ENCODE results near the gene NF1.
"Not testable (repeated sequence)": the region's sequence is repeated elsewhere in the genome, so short reads cannot be mapped to it uniquely, and the experiment has no call there.

NF1 gene

DNA sequence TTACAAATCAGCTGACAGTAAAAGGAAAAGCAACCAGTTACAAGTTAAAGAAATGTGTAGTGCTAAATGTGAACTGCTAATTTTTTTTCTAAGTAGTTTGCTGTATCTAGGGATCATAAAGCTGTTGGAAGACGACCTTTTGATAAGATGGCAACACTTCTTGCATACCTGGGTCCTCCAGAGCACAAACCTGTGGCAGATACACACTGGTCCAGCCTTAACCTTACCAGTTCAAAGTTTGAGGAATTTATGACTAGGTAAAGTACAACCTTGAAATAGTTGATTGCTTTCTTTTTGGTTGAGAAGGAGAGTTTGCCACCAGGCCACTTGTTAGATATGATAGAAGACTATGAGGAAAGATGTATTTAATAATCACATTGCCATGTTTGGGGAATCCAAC lies 166.8 kb downstream of the NF1 start:
- TF ChIP-seq, protein P1, sequence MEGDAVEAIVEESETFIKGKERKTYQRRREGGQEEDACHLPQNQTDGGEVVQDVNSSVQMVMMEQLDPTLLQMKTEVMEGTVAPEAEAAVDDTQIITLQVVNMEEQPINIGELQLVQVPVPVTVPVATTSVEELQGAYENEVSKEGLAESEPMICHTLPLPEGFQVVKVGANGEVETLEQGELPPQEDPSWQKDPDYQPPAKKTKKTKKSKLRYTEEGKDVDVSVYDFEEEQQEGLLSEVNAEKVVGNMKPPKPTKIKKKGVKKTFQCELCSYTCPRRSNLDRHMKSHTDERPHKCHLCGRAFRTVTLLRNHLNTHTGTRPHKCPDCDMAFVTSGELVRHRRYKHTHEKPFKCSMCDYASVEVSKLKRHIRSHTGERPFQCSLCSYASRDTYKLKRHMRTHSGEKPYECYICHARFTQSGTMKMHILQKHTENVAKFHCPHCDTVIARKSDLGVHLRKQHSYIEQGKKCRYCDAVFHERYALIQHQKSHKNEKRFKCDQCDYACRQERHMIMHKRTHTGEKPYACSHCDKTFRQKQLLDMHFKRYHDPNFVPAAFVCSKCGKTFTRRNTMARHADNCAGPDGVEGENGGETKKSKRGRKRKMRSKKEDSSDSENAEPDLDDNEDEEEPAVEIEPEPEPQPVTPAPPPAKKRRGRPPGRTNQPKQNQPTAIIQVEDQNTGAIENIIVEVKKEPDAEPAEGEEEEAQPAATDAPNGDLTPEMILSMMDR (IDR thresholded peaks at IDR 0.05; ENCODE audit: low read length), result no peak
- TF ChIP-seq EZH2 (IDR thresholded peaks at IDR 0.05; ENCODE audit: borderline replicate concordance, low read length), result no peak
- Histone ChIP-seq H3K27me3 (ENCODE audit: insufficient read depth, low read length) (no peaks in the 10 kb centered on the region), H3F3A (ENCODE audit: insufficient read depth, low read length) (no peaks in the 10 kb centered on the region), H3K27ac (ENCODE audit: low read depth, low read length, poor library complexity, severe bottlenecking) (no peak overlapping the region), H3K9ac (ENCODE audit: low read length) (no peak overlapping the region), H2AFZ (ENCODE audit: low read length) (no peak overlapping the region), H3K79me2 (ENCODE audit: insufficient read depth, low read length) (no peaks in the 10 kb centered on the region), H3K9me2 (ENCODE audit: low read depth, low read length) (no peaks in the 10 kb centered on the region), H3K4me3 (ENCODE audit: low read depth, low read length, poor library complexity, severe bottlenecking) (no peak overlapping the region), H3K4me2 (ENCODE audit: low read length) (no peak overlapping the region), H3K36me3 (ENCODE audit: insufficient read depth, low read length) (peaks cover 12% of the 10 kb centered on the region; the same call in 1 of the 2 replicates), H4K20me1 (ENCODE audit: insufficient read depth, low read length) (no peaks in the 10 kb centered on the region), H3K4me1 (ENCODE audit: insufficient read depth, low read length, severe bottlenecking) (no peaks in the 10 kb centered on the region), H3K9me3 (ENCODE audit: low read length) (no peaks in the 10 kb centered on the region)

DNA sequence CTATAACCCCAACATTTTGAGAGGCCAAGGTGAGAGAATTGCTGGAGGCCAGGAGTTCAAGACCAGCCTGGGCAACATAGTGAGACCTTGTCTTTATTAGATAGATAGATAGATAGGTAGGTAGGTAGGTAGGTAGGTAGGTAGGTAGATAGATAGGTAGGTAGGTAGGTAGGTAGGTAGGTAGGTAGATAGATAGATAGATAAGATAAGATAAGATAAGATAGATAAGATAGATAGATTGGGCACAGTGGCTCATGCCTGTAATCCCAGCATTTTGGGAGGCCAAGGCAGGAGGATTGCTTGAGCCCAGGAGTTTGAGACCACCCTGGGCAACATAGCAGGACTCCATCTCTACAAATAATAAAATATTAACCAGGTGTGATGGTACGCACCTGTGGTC lies 168.1 kb downstream of the NF1 start:
- H3K4me3 ChIP-seq (ENCODE audit: low read depth, low read length, poor library complexity, severe bottlenecking), result not testable (repeated sequence)

DNA sequence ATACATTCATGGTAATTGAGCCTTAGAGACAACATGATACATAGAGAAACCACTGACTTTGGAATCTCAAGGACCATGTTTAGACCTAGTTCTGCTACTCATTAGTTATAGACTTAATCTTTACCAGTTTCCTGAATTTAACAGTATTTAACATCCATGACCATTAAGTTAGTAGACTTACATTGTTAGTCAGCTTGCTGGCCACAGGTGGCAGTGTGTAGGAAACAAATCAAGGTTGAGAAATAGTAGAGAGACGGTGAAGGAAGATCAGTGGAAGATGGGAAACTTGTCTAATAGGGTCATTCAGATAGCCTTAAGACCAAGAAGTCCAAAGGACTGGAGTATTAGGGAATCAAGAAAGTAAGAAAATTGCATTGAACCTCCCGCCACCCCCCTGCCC lies 171.3 kb downstream of the NF1 start:
- no peaks in the 10 kb centered on the region for H4K20me1 ChIP-seq (ENCODE audit: insufficient read depth, low read length)

More for the DNA sequence above, 168.1 kb downstream of the NF1 start:
- not testable (repeated sequence) for H3K9me3 ChIP-seq (ENCODE audit: low read length); H3K4me1 ChIP-seq (ENCODE audit: insufficient read depth, low read length, severe bottlenecking); H2AFZ ChIP-seq (ENCODE audit: low read length); H3F3A ChIP-seq (ENCODE audit: insufficient read depth, low read length); H3K27me3 ChIP-seq (ENCODE audit: insufficient read depth, low read length); H4K20me1 ChIP-seq (ENCODE audit: insufficient read depth, low read length); H3K9me2 ChIP-seq (ENCODE audit: low read depth, low read length); H3K79me2 ChIP-seq (ENCODE audit: insufficient read depth, low read length); H3K9ac ChIP-seq (ENCODE audit: low read length); H3K4me2 ChIP-seq (ENCODE audit: low read length); H3K27ac ChIP-seq (ENCODE audit: low read depth, low read length, poor library complexity, severe bottlenecking)
- peaks cover 12% of the 10 kb centered on the region; the same call in 1 of the 2 replicates for H3K36me3 ChIP-seq (ENCODE audit: insufficient read depth, low read length)

More for the DNA sequence above, 171.3 kb downstream of the NF1 start:
- Histone ChIP-seq H3K4me2 (ENCODE audit: low read length) (no peak overlapping the region), H2AFZ (ENCODE audit: low read length) (no peak overlapping the region), H3K36me3 (ENCODE audit: insufficient read depth, low read length) (peaks cover 6% of the 10 kb centered on the region; the same call in 1 of the 2 replicates), H3K9ac (ENCODE audit: low read length) (no peak overlapping the region), H3K4me1 (ENCODE audit: insufficient read depth, low read length, severe bottlenecking) (no peaks in the 10 kb centered on the region), H3K9me3 (ENCODE audit: low read length) (no peaks in the 10 kb centered on the region), H3K79me2 (ENCODE audit: insufficient read depth, low read length) (no peaks in the 10 kb centered on the region), H3F3A (ENCODE audit: insufficient read depth, low read length) (no peaks in the 10 kb centered on the region), H3K9me2 (ENCODE audit: low read depth, low read length) (no peaks in the 10 kb centered on the region), H3K4me3 (ENCODE audit: low read depth, low read length, poor library complexity, severe bottlenecking) (no peak overlapping the region), H3K27me3 (ENCODE audit: insufficient read depth, low read length) (no peaks in the 10 kb centered on the region), H3K27ac (ENCODE audit: low read depth, low read length, poor library complexity, severe bottlenecking) (no peak overlapping the region)
- no peak for TF ChIP-seq EZH2 (IDR thresholded peaks at IDR 0.05; ENCODE audit: borderline replicate concordance, low read length)
- TF ChIP-seq, protein P1 (IDR thresholded peaks at IDR 0.05; ENCODE audit: low read length), result peak; percentile 61; the same call in 1 of the 2 replicates
